Suprapubic skin (tissue), 4 donors: ENCODE measurements around the gene OR2T35. TPM values are rescaled to one million over a fixed set of nuclear protein-coding genes. Genes with fewer than 3 reads are reported as not detected.

Experiments used
- DNase-seq, 2 donors: peaks; one replicate each; pipeline ENCODE4 v3.0.0-alpha.2; 2019; ENCODE audit warnings: low spot score in 2 of 2
- H3K27ac ChIP-seq: fragments of 200-600 bp; sonication (generic); one replicate; pipeline ENCODE4 v1.5.1; 2019
- H3K27me3 ChIP-seq: fragments of 200-600 bp; sonication (generic); one replicate; pipeline ENCODE4 v1.5.1; 2019
- H3K36me3 ChIP-seq: fragments of 200-600 bp; sonication (generic); one replicate; pipeline ENCODE4 v1.5.1; 2019
- H3K4me1 ChIP-seq: fragments of 200-600 bp; sonication (generic); one replicate; pipeline ENCODE4 v1.5.1; 2019
- H3K4me3 ChIP-seq: fragments of 200-600 bp; sonication (generic); one replicate; pipeline ENCODE4 v1.5.1; 2019; ENCODE audit warnings: mild to moderate bottlenecking
- H3K9me3 ChIP-seq: fragments of 200-600 bp; sonication (generic); one replicate; pipeline ENCODE4 v1.5.1; 2019
- CTCF ChIP-seq, 2 donors: fragments of 200-600 bp in 1 of 2; fragments of 450-650 bp in 1 of 2; sonication (generic) in 1 of 2; IDR thresholded peaks; one replicate each; pipeline ENCODE4 v1.5.1; 2016 to 2019; ENCODE audit warnings: antibody characterized with exemption in 2 of 2, mild to moderate bottlenecking in 1 of 2, moderate library complexity in 1 of 2
- EP300 ChIP-seq: sonication (generic); formaldehyde crosslinking; IDR thresholded peaks from one replicate; pipeline ENCODE4 v1.6.1; 2017; ENCODE audit warnings: antibody characterized with exemption
- POLR2A ChIP-seq, 2 donors: fragments of 450-650 bp; IDR thresholded peaks; one replicate each; pipeline ENCODE4 v1.6.1; 2017; ENCODE audit warnings: antibody characterized with exemption in 2 of 2, mild to moderate bottlenecking in 2 of 2, moderate library complexity in 2 of 2
- POLR2AphosphoS5 ChIP-seq, 3 donors: sonication (generic); formaldehyde crosslinking; IDR thresholded peaks; one replicate each; pipeline ENCODE4 v1.6.1; 2017; ENCODE audit warnings: antibody characterized with exemption in 3 of 3
- WGBS: methylation state at CpG from one replicate; pipeline ENCODE4 v1.1.5; 2018; 5-methylcytosine and 5-hydroxymethylcytosine counted together
- total RNA-seq, 4 donors: library from RNA; depleted of rRNA; stranded (reverse); fragments of >200 nt; gene quantifications; one replicate each; pipeline ENCODE4 v1.1.0, GENCODE V29; 2016

OR2T35 gene
- total RNA-seq, 4 donors from 2014 or later = 0.36 TPM; not detected in 3

DNA sequence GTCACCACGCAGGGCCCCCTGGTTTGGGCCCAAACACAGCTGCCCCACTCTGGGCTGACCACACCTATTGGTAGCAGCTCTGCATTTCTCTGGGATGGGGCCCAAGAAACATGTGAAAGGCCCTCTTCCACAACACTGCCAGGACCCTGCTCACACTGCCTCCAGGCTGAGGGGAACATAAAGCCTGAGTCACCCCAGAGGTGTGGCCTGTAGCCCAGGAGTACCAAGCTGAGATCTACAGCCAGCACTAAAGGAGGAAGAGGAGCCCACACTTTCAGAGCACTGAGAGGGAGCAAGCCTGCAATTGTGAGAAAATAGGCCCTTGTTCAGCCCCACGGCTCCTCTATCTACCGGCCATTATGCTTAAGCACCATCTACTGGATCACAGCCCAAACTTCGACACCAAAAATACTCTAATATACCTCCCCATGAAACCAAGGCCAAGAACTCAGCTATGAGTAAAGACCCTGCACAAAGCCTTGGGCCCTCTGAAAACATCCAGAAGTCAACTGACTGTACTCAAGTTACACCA is 33.1 kb downstream of the OR2T35 start:
- H3K36me3 ChIP-seq = no peaks in the 10 kb centered on the region
- no peaks in the 10 kb centered on the region for H3K27me3 ChIP-seq
- no peak overlapping the region for H3K4me3 ChIP-seq
- no peak for DNase-seq
- 86% methylated on average over 4 of the region's 4 CpGs for WGBS
- no peaks in the 10 kb centered on the region for H3K9me3 ChIP-seq
- no peak overlapping the region for H3K27ac ChIP-seq
- no peaks in the 10 kb centered on the region for H3K4me1 ChIP-seq
- no peak for TF ChIP-seq POLR2AphosphoS5 (IDR thresholded peaks at IDR 0.05)
- TF ChIP-seq CTCF (IDR thresholded peaks at IDR 0.05) = no peak

- H3K9me3 ChIP-seq = no peaks in the 10 kb centered on the region
- no peak for DNase-seq
- H3K4me1 ChIP-seq = no peaks in the 10 kb centered on the region
- H3K27me3 ChIP-seq = no peaks in the 10 kb centered on the region
- H3K27ac ChIP-seq = no peak overlapping the region
- 47% methylated on average over 3 of the region's 3 CpGs for WGBS
- H3K4me3 ChIP-seq = no peak overlapping the region
- TF ChIP-seq CTCF (IDR thresholded peaks at IDR 0.05) (no peak), EP300 (no peak), POLR2AphosphoS5 (IDR thresholded peaks at IDR 0.05) (no peak), POLR2A (IDR thresholded peaks at IDR 0.05) (no peak)
- H3K36me3 ChIP-seq = no peaks in the 10 kb centered on the region
Measured at GRCh38 chr1:248610301-248610700, 34.8 kb downstream of the OR2T35 start.

GRCh38 chr1:248599396-248599795 is 45.7 kb downstream of the OR2T35 start:
- Histone ChIP-seq H3K9me3 (no peaks in the 10 kb centered on the region), H3K4me3 (no peak overlapping the region), H3K36me3 (no peaks in the 10 kb centered on the region), H3K4me1 (no peaks in the 10 kb centered on the region), H3K27me3 (no peaks in the 10 kb centered on the region), H3K27ac (no peak overlapping the region)
- TF ChIP-seq POLR2AphosphoS5 (IDR thresholded peaks at IDR 0.05) (no peak), POLR2A (IDR thresholded peaks at IDR 0.05) (no peak), EP300 (no peak), CTCF (IDR thresholded peaks at IDR 0.05) (no peak)
- WGBS = 78% methylated on average over 8 of the region's 8 CpGs
- DNase-seq = no peak

- no peak within 1 kb of the TSS for H3K4me3 ChIP-seq
- no peaks in the 10 kb centered on the region for H3K36me3 ChIP-seq
- H3K9me3 ChIP-seq = no peaks in the 10 kb centered on the region
- no peaks in the 10 kb centered on the region for H3K27me3 ChIP-seq
- 76% methylated on average over 6 of the region's 6 CpGs for WGBS
- no peak for TF ChIP-seq POLR2AphosphoS5 (IDR thresholded peaks at IDR 0.05)
- no peak for TF ChIP-seq CTCF (IDR thresholded peaks at IDR 0.05)
- no peak for TF ChIP-seq POLR2A (IDR thresholded peaks at IDR 0.05)
- no peak for TF ChIP-seq EP300
- no peak for DNase-seq
- H3K4me1 ChIP-seq = no peaks in the 10 kb centered on the region
- no peak within 1 kb of the TSS for H3K27ac ChIP-seq
Measured at GRCh38 chr1:248597589-248597988, 47.5 kb downstream of the OR2T35 start, which contains the start of gene OR2T10. Gene OR2T10 (minus strand): TSS chr1:248597700. CDS start chr1:248593768, 3,932 bp downstream.

DNA sequence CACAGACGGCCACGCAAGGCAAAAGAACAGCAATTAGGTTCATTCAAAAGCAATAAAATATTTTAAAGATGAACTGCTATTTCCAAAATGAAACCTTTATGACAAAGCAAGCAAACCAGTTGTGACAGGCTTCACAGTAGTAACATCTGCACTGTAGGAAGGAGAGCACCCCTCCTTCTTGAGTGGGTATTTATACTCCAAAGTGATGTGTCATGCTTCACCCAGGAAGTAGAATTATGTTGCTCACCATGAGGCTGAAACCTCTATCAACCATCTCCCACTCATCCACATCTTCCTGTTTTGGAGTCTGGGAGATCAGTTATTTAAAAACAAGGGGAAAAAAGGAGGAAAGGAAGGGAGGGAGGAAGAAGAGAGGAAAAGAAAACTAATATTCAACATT is 48.5 kb downstream of the OR2T35 start:
- Histone ChIP-seq H3K27ac (no peak overlapping the region), H3K9me3 (no peaks in the 10 kb centered on the region), H3K36me3 (no peaks in the 10 kb centered on the region), H3K27me3 (no peaks in the 10 kb centered on the region), H3K4me3 (no peak overlapping the region), H3K4me1 (no peaks in the 10 kb centered on the region)
- DNase-seq = no peak
- no peak for TF ChIP-seq POLR2A (IDR thresholded peaks at IDR 0.05)
- TF ChIP-seq EP300 = no peak
- TF ChIP-seq CTCF (IDR thresholded peaks at IDR 0.05) = no peak
- TF ChIP-seq POLR2AphosphoS5 (IDR thresholded peaks at IDR 0.05) = no peak
- 76% methylated on average over 2 of the region's 2 CpGs for WGBS
